ENCODE data around the gene ADORA1.

Gene ADORA1

DNA sequence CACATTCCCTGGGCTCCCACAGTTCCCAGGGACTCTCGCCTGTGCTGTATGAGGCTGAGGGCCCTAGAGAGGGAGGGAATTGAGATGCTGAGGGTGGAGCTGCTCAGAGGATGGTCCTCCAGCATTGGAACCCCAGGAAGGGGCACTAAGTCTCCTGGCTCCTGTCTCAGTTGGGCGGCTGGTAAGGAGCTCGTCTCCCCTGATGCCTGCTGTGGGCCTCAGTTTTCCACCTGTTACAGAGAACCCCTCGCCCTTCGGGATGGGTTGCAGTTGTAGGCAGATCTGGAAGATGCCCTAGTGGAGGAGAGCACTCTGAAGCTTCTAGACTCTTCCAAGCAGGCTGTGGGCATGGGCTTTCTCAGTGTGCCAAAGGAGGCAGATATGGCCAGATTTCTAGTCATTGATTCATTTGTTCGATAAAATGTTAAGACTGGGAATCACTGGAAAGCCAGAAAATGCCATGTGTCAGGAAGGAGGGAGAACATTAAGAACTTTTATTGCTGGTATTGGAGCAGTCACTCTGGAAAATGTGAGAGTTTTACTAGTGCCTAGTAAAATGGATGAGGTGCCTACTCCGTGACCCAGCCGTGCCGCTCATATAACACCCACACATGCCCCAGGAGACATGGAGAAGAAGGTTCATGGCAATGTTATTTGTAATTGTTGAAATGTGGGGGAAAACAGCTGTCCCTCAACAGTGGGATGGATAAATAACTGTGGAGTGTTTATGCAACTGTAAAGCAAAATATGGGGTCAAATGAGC is 48.9 kb downstream of the ADORA1 start:
- TF ChIP-seq, protein P1, sequence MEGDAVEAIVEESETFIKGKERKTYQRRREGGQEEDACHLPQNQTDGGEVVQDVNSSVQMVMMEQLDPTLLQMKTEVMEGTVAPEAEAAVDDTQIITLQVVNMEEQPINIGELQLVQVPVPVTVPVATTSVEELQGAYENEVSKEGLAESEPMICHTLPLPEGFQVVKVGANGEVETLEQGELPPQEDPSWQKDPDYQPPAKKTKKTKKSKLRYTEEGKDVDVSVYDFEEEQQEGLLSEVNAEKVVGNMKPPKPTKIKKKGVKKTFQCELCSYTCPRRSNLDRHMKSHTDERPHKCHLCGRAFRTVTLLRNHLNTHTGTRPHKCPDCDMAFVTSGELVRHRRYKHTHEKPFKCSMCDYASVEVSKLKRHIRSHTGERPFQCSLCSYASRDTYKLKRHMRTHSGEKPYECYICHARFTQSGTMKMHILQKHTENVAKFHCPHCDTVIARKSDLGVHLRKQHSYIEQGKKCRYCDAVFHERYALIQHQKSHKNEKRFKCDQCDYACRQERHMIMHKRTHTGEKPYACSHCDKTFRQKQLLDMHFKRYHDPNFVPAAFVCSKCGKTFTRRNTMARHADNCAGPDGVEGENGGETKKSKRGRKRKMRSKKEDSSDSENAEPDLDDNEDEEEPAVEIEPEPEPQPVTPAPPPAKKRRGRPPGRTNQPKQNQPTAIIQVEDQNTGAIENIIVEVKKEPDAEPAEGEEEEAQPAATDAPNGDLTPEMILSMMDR (IDR thresholded peaks at IDR 0.05; ENCODE audit: low read depth, low read length, missing control alignments), result no peak
- no peak overlapping the region for H3K4me3 ChIP-seq (replicated peaks; ENCODE audit: low read depth, low read length)
- no peak for DNase-seq (ENCODE audit: extremely low read depth, low read depth)

DNA sequence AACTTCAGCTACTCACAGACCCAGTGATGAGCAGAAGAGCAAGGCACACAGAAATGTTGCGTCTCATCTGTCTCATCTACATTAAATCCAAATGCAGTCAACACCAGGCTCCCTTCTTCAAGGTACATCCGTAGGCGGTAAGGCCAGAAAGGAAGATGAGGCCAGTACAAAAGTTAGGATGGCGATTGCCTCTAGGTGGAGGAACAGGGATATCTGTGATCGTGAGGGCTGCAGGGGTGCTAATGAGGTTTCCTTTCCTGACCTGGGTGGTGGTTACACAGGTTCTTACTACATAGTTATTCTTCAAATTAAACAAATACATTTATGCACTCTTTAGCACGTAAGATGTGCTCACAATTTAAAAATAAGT is 49.5 kb downstream of the ADORA1 start:
- TF ChIP-seq, protein P1 (IDR thresholded peaks at IDR 0.05; ENCODE audit: low read depth, low read length, missing control alignments), result no peak
- no peak overlapping the region for H3K4me3 ChIP-seq (replicated peaks; ENCODE audit: low read depth, low read length)

DNA sequence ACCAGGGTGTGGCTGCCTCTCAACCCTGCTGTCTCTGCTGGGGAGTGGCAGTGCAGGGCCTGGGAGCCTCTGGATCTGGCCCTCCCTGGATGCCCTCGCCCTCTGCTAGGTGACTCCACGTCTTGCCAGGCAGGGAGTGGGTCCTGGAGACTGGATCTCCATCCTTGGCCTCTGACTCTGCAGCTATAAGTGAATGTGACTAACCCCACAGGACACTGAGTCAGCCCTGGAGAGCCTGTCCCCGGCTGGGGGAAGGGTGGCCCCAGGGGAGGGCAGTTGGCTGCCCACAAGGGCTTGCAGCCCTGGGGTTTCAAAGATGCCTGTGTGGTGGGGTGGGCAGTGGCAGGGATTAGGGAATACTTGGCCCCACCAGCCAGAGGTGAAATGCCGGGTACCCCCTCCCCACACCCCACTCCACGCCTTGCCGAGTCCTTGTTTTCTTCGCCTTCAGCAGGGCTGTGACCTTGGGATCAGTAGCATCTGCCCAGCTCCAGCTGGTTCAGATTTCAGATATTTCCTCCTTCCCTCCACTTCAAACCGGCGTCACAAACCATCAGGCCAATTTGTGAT is 50.0 kb downstream of the ADORA1 start:
- H3K4me3 ChIP-seq (replicated peaks; ENCODE audit: low read depth, low read length), result no peak overlapping the region
- TF ChIP-seq, protein P1 (IDR thresholded peaks at IDR 0.05; ENCODE audit: low read depth, low read length, missing control alignments), result no peak
- no peak for DNase-seq (ENCODE audit: extremely low read depth, low read depth)

More for the DNA sequence above, 49.5 kb downstream of the ADORA1 start:
- no peak for DNase-seq (ENCODE audit: extremely low read depth, low read depth)

DNA sequence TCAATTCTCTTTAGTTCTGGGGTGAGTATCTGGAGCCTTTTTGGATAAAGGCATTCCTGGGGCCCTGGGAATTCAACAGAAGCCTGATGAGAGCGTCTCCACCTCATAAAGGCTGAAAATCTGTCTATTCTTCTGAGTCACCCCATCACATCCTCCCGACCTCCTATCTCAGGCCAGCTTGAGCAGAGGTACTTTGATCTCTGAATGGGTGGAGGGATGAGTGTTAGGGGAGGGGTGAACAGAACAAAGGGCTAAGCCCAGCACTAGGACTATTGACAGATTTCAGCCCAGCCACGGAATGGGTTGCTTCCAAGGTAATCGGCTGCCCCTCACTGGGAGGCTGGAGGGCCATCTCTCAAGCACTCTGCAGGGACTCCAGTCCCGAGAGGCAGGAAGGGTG is 50.6 kb downstream of the ADORA1 start:
- DNase-seq (ENCODE audit: extremely low read depth, low read depth), result no peak
- H3K4me3 ChIP-seq (replicated peaks; ENCODE audit: low read depth, low read length), result no peak overlapping the region
- TF ChIP-seq, protein P1 (IDR thresholded peaks at IDR 0.05; ENCODE audit: low read depth, low read length, missing control alignments), result no peak

DNA sequence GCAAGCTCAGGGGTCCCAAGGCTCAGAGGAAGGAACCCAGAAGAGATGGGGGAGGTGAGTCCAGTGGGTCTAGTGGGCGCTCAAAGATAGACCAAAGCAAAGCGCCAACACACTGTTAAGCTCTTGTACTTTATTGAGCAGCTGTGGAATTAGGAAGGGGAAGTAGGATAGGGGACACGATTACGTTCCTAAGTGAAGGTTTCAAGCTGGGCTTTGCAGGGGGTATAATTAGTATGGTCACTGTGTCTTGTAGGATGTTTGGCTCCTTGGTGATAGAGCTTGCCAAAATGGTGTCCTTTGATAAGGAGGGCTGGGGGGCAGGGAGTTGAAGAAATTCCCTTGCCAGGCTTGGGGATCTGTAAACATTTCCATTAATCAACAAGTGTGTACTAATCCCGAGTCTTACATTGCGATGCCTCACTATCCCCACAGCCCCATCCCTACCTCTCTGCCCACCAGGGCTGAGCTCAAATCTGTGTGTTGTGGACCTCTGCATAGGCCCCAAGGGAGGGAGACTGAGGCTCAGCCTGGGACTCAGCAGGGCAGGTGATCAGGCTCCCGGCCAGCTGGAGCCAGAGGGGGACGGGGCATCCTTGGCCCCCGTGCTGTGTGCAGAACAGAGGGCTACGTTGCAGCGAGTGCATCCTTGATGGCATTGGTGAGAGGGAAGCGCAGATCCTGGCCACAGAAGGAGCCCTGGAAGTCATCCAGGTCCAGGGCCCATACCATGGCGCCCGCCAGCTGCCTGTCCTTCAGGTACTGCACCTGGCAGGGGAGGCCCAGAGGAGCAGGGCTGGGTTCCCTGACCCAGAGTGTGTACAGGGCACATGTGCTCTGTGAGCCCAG is 51.5 kb downstream of the ADORA1 start:
- no peak for DNase-seq (ENCODE audit: extremely low read depth, low read depth)
- H3K4me3 ChIP-seq (replicated peaks; ENCODE audit: low read depth, low read length), result no peak overlapping the region
- TF ChIP-seq, protein P1 (IDR thresholded peaks at IDR 0.05; ENCODE audit: low read depth, low read length, missing control alignments), result no peak

DNA sequence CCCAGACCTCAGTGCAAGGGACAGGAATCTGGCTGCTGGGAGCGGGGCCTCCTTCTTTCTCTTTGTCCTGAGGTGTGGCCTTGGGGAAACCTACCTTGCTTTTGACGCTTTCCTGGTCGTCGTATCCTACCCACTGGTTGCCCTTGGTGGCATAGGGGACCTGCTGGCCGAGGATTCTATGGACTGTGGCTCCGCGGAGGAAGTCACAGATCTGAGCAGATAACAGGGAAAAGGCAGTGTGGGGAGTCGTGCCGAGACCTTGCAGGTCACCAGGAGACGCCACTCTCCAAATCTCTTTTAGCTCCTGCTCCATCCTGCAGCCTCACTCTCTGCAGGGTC is 52.1 kb downstream of the ADORA1 start:
- no peak overlapping the region for H3K4me3 ChIP-seq (replicated peaks; ENCODE audit: low read depth, low read length)
- TF ChIP-seq, protein P1 (IDR thresholded peaks at IDR 0.05; ENCODE audit: low read depth, low read length, missing control alignments), result no peak
- no peak for DNase-seq (ENCODE audit: extremely low read depth, low read depth)

Measured in HFF-Myc (cell line).